Activated CD8-positive, alpha-beta memory T cell treated with anti-CD3 and anti-CD28 coated beads, Interleukin-2, amount 50 U/mL, for 4 hours (primary cell): ENCODE data around the gene PPTC7.
"Not testable (repeated sequence)": the region's sequence is repeated elsewhere in the genome, so short reads cannot be mapped to it uniquely, and the experiment has no call there.

ENCODE experiments used
- DNase-seq: peaks from one replicate; pipeline ENCODE4 v3.0.0-alpha.2; 2020

The PPTC7 gene

GRCh38 chr12:110560048-110560447 is 23.1 kb downstream of the PPTC7 start:
- no peak for DNase-seq

- DNase-seq, result not testable (repeated sequence)
Measured at GRCh38 chr12:110558945-110559344, 24.2 kb downstream of the PPTC7 start.

GRCh38 chr12:110557300-110557699 is 25.8 kb downstream of the PPTC7 start:
- no peak for DNase-seq

- no peak for DNase-seq
Measured at GRCh38 chr12:110556705-110557104, 26.4 kb downstream of the PPTC7 start.

GRCh38 chr12:110555577-110556406 is 27.3 kb downstream of the PPTC7 start:
- no peak for DNase-seq

- DNase-seq, result no peak
Measured at GRCh38 chr12:110554184-110554583, 28.9 kb downstream of the PPTC7 start.

- no peak for DNase-seq
Measured at GRCh38 chr12:110550981-110551380, 32.1 kb downstream of the PPTC7 start.

GRCh38 chr12:110549716-110550115 is 33.4 kb downstream of the PPTC7 start:
- DNase-seq, result no peak

- DNase-seq, result no peak
Measured at GRCh38 chr12:110548678-110549077, 34.4 kb downstream of the PPTC7 start.

- no peak for DNase-seq
Measured at GRCh38 chr12:110547090-110547489, 36.0 kb downstream of the PPTC7 start.

- DNase-seq, result no peak
Measured at GRCh38 chr12:110546339-110546738, 36.8 kb downstream of the PPTC7 start.

GRCh38 chr12:110545812-110546211 is 37.3 kb downstream of the PPTC7 start:
- no peak for DNase-seq

- DNase-seq, result not testable (repeated sequence)
Measured at GRCh38 chr12:110545259-110545658, 37.9 kb downstream of the PPTC7 start.

- DNase-seq, result no peak
Measured at GRCh38 chr12:110543965-110544364, 39.2 kb downstream of the PPTC7 start.

- DNase-seq, result no peak
Measured at GRCh38 chr12:110543252-110543959, 39.7 kb downstream of the PPTC7 start.

- no peak for DNase-seq
Measured at GRCh38 chr12:110540048-110540447, 43.1 kb downstream of the PPTC7 start.

- no peak for DNase-seq
Measured at GRCh38 chr12:110538869-110539622, 44.1 kb downstream of the PPTC7 start.

- DNase-seq, result no peak
Measured at GRCh38 chr12:110537605-110538409, 45.3 kb downstream of the PPTC7 start.

GRCh38 chr12:110536834-110537604 is 46.1 kb downstream of the PPTC7 start:
- DNase-seq, result no peak

GRCh38 chr12:110534811-110535210 is 48.3 kb downstream of the PPTC7 start:
- no peak for DNase-seq

GRCh38 chr12:110533607-110534006 is 49.5 kb downstream of the PPTC7 start:
- DNase-seq, result no peak

- DNase-seq, result no peak
Measured at GRCh38 chr12:110532644-110533043, 50.5 kb downstream of the PPTC7 start.
